Upper lobe of left lung (tissue), 6 donors: ENCODE results near the gene RASSF5. TPM values are rescaled to one million over a fixed set of nuclear protein-coding genes. Genes with fewer than 3 reads are reported as not detected.
A peak's percentile ranks its signal among the peaks of the same experiment; 100 is the strongest.

Source experiments
- ATAC-seq, 2 donors: fragments of 200-7000 bp; cut with Tn5 transposase; one replicate each; pipeline ENCODE4 v1.9.1; 2022; ENCODE audit warnings: mild to moderate bottlenecking in 2 of 2, moderate library complexity in 2 of 2; ENCODE audit not compliant: low FRiP score in 2 of 2
- DNase-seq, 2 donors: peaks; one replicate each; pipeline ENCODE4 v3.0.0-alpha.2; 2019 to 2020
- H3K27ac ChIP-seq, 4 donors: fragments of 200-600 bp; sonication (generic); one replicate each; pipeline ENCODE4 v1.5.1; 2016 to 2019
- H3K27me3 ChIP-seq, 4 donors: fragments of 200-600 bp; sonication (generic); one replicate each; pipeline ENCODE4 v1.5.1; 2017 to 2019
- H3K36me3 ChIP-seq, 4 donors: fragments of 200-600 bp; sonication (generic); one replicate each; pipeline ENCODE4 v1.5.1; 2016 to 2019
- H3K4me1 ChIP-seq, 4 donors: fragments of 200-600 bp; sonication (generic); one replicate each; pipeline ENCODE4 v1.5.1; 2018 to 2019
- H3K4me3 ChIP-seq, 4 donors: fragments of 200-600 bp; sonication (generic); one replicate each; pipeline ENCODE4 v1.5.1; 2017 to 2019; ENCODE audit warnings: mild to moderate bottlenecking in 2 of 4, moderate library complexity in 1 of 4
- H3K9me3 ChIP-seq, 4 donors: fragments of 200-600 bp; sonication (generic); one replicate each; pipeline ENCODE4 v1.5.1; 2018 to 2019
- EP300 ChIP-seq, 4 donors: sonication (generic); formaldehyde crosslinking; IDR thresholded peaks; one replicate each; pipeline ENCODE4 v1.5.1; 2017; ENCODE audit warnings: antibody characterized with exemption in 4 of 4, control low read depth in 2 of 4
- POLR2A ChIP-seq, 4 donors: fragments of 450-650 bp; IDR thresholded peaks; one replicate each; pipeline ENCODE4 v1.5.1; 2016 to 2017; ENCODE audit warnings: antibody characterized with exemption in 4 of 4, mild to moderate bottlenecking in 2 of 4
- POLR2AphosphoS5 ChIP-seq, 2 donors: sonication (generic); formaldehyde crosslinking; IDR thresholded peaks; one replicate each; pipeline ENCODE4 v1.5.1; 2017; ENCODE audit warnings: antibody characterized with exemption in 2 of 2
- WGBS, 2 donors: methylation state at CpG; one replicate each; pipeline ENCODE4 v1.1.5; 2017 to 2018; 5-methylcytosine and 5-hydroxymethylcytosine counted together
- total RNA-seq, 6 donors: library from RNA; depleted of rRNA in 4 of 6; stranded (reverse); fragments of >200 nt in 4 of 6; gene quantifications; one replicate each; pipeline versions ENCODE4 v1.1.0 to v1.2.1, GENCODE V29; 2016 to 2021
- TF ChIP-seq, protein P1 (sequence below), 6 experiments: fragments of 450-650 bp in 4 of 6; fragments of 200-600 bp in 2 of 6; sonication (generic) in 2 of 6; IDR thresholded peaks; one replicate each; pipeline ENCODE4 v1.5.1; 2016 to 2019; ENCODE audit warnings: antibody characterized with exemption in 6 of 6
- donor health status: DM: no; HTN: no; CAD: no; lungs with moderate emphysema.
- donor health status: DM: no; HTN: yes; CAD: no; lungs with severe emphysema.

The RASSF5 gene, protein sequence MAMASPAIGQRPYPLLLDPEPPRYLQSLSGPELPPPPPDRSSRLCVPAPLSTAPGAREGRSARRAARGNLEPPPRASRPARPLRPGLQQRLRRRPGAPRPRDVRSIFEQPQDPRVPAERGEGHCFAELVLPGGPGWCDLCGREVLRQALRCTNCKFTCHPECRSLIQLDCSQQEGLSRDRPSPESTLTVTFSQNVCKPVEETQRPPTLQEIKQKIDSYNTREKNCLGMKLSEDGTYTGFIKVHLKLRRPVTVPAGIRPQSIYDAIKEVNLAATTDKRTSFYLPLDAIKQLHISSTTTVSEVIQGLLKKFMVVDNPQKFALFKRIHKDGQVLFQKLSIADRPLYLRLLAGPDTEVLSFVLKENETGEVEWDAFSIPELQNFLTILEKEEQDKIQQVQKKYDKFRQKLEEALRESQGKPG
- 10 to 100 TPM; 47.2 to 61.1 (median 54.9) TPM for total RNA-seq

DNA sequence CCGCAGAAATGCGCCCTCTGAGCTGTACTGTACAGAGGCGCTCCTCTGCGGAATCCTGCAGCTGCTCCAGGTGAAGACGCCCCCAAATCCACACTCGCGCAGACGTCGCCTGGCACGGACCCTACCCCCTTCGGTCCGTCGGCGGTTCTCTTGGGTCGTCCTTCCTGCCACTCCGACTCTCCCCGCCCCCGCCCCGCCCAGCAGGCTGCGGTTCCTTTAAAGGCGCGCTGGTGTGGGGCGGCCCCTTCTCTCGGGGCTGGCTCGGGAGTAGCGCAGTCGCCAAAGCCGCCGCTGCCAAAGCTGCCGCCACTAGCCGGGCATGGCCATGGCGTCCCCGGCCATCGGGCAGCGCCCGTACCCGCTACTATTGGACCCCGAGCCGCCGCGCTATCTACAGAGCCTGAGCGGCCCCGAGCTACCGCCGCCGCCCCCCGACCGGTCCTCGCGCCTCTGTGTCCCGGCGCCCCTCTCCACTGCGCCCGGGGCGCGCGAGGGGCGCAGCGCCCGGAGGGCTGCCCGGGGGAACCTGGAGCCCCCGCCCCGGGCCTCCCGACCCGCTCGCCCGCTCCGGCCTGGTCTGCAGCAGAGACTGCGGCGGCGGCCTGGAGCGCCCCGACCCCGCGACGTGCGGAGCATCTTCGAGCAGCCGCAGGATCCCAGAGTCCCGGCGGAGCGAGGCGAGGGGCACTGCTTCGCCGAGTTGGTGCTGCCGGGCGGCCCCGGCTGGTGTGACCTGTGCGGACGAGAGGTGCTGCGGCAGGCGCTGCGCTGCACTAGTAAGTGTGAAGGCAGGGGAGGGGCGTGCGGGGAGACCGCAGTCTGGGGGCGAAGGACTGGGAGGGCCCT, at the start of gene RASSF5:
Gene RASSF5, plus strand, starts transcription at position 248 of the 846 bp plus-strand sequence. Its CDS starts 72 bp downstream, at position 320.
- Histone ChIP-seq H3K4me1 (peaks cover 66 to 70% (median 67%) of the 10 kb centered on the region in 4 donors), H3K36me3 (no peaks in the 10 kb centered on the region), H3K27ac (peak within 1 kb of the TSS; percentile 65 to 84 (median 80)), H3K4me3 (peak within 1 kb of the TSS; percentile 55 to 82 (median 80)), H3K9me3 (no peaks in the 10 kb centered on the region), H3K27me3 (peaks cover 0 to 12% (median 4%) of the 10 kb centered on the region in 4 donors)
- WGBS, 2 donors, result 2% methylated on average over 36 to 58 of the region's 97 CpGs
- peak; percentile 87 for ATAC-seq
- TF ChIP-seq EP300 (IDR thresholded peaks at IDR 0.05) (peak in 1 of 4 donors; percentile 22), POLR2AphosphoS5 (IDR thresholded peaks at IDR 0.05) (peak; percentile 72 to 97), POLR2A (IDR thresholded peaks at IDR 0.05) (peak in 3 of 4 donors; percentile 47 to 91 (median 88))
- TF ChIP-seq, protein P1, sequence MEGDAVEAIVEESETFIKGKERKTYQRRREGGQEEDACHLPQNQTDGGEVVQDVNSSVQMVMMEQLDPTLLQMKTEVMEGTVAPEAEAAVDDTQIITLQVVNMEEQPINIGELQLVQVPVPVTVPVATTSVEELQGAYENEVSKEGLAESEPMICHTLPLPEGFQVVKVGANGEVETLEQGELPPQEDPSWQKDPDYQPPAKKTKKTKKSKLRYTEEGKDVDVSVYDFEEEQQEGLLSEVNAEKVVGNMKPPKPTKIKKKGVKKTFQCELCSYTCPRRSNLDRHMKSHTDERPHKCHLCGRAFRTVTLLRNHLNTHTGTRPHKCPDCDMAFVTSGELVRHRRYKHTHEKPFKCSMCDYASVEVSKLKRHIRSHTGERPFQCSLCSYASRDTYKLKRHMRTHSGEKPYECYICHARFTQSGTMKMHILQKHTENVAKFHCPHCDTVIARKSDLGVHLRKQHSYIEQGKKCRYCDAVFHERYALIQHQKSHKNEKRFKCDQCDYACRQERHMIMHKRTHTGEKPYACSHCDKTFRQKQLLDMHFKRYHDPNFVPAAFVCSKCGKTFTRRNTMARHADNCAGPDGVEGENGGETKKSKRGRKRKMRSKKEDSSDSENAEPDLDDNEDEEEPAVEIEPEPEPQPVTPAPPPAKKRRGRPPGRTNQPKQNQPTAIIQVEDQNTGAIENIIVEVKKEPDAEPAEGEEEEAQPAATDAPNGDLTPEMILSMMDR (IDR thresholded peaks at IDR 0.05), result no peak
- DNase-seq, result peak; percentile 90 to 98

DNA sequence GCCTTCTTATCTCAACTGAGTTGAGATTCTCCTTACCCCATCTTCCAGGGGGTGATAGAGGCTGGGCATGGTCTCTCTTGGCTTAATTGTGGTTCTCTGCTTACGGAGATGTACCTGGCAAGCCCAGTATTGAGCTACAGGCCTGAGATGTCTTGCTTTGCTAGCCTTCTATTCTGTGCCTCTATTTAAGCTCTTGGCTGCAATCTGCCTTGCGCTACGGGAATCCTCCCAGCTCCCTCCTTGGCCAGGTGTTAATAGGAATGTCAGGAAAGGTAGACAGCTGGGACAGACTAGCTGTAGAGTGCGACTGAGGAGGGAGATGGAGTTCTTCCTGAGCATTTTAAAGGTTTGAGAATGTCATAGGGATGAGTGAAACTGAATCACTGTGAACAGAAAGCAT, 47.6 kb upstream of the RASSF5 start:
- H3K27ac ChIP-seq, result no peak overlapping the region
- DNase-seq (no peak), ATAC-seq (no peak)
- 95 to 100% methylated on average over 4 of the region's 4 CpGs for WGBS, 2 donors
- H3K9me3 ChIP-seq, result no peaks in the 10 kb centered on the region
- H3K36me3 ChIP-seq, result peaks cover 0 to 36% (median 22%) of the 10 kb centered on the region in 4 donors
- H3K27me3 ChIP-seq, result no peaks in the 10 kb centered on the region
- TF ChIP-seq, protein P1 (IDR thresholded peaks at IDR 0.05), result no peak
- TF ChIP-seq EP300 (IDR thresholded peaks at IDR 0.05), result no peak
- no peak for TF ChIP-seq POLR2AphosphoS5 (IDR thresholded peaks at IDR 0.05)
- no peak for TF ChIP-seq POLR2A (IDR thresholded peaks at IDR 0.05)
- H3K4me3 ChIP-seq, result no peak overlapping the region
- H3K4me1 ChIP-seq, result peaks cover 14 to 28% (median 15%) of the 10 kb centered on the region in 4 donors

DNA sequence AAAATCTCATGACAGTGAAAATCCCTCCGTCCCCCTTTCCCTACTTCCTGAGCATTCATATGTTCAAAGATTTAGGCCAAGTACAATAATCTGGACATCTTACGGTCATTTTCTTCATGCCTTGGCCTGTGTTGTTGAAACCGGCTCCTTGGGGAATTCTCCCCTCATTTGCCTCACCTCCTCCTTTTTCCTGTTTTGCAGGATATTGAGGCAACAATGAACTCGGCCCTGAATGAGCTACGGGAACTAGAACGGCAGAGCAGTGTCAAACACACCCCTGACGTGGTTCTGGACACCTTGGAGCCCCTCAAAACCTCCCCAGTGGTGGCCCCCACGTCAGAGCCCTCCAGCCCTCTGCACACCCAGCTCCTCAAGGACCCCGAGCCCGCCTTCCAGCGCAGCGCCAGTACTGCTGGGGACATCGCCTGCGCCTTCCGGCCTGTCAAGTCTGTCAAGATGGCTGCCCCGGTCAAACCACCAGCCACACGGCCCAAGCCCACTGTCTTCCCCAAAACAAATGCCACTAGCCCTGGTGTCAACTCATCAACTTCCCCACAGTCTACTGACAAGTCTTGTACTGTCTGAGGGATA, 46.4 kb upstream of the RASSF5 start:
- TF ChIP-seq, protein P1 (IDR thresholded peaks at IDR 0.05), result no peak
- no peak for TF ChIP-seq POLR2A (IDR thresholded peaks at IDR 0.05)
- TF ChIP-seq EP300 (IDR thresholded peaks at IDR 0.05), result no peak
- no peak for TF ChIP-seq POLR2AphosphoS5 (IDR thresholded peaks at IDR 0.05)
- H3K27ac ChIP-seq, result no peak overlapping the region

DNA sequence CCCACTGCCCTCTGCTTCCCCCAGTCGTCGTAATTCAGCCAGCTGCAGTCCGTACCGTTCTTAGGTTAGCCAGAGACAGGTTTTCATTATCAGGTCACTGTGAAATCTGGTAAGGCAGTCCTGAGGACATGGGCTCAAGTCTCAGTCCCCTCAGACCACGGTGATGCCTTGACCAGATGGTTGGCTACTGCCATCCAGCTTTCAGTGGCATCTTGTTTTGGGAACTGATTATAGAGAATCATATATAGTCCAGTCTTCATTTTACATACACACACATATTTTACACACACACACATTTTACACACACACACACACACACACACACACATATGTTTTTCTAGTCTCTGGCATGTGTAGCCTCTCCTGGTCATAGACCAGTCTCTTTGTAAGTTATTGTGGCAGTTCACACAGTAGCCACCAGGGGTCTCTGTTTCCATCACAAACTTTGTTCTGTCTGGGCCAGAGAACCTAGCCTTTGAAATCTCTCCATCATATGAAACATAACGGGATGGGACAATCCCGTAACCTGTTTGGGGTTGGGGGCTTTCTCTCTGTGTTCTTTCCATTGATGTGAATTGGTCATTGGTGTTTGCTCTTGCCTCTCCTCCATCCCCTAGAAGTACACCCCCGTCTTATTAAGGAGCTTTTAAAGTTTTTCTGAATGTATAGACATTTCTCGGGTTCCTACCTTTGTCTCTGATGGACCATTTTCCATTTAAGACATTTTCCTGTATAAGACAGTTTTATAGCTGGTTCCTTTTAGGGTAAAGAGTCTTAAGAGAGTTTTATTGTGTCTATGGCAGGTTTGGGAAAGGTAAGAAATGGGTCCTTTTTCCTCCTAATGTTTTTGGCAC, 45.5 kb upstream of the RASSF5 start:
- Histone ChIP-seq H3K27ac (no peak overlapping the region), H3K4me1 (peaks cover 10 to 14% (median 11%) of the 10 kb centered on the region in 4 donors), H3K27me3 (no peaks in the 10 kb centered on the region), H3K9me3 (no peaks in the 10 kb centered on the region), H3K4me3 (no peak overlapping the region), H3K36me3 (peaks cover 0 to 21% (median 10%) of the 10 kb centered on the region in 4 donors)
- ATAC-seq (peak; percentile 80), DNase-seq (peak in 1 of 2 donors; percentile 62)
- WGBS, 2 donors, result 70 to 77% methylated on average over 9 of the region's 9 CpGs
- TF ChIP-seq, protein P1 (IDR thresholded peaks at IDR 0.05), result peak; percentile 76 to 86 (median 82)
- no peak for TF ChIP-seq POLR2A (IDR thresholded peaks at IDR 0.05)

More for the DNA sequence above, 46.4 kb upstream of the RASSF5 start:
- Histone ChIP-seq H3K4me3 (no peak overlapping the region), H3K4me1 (peaks cover 14 to 22% (median 15%) of the 10 kb centered on the region in 4 donors), H3K27me3 (no peaks in the 10 kb centered on the region), H3K9me3 (no peaks in the 10 kb centered on the region), H3K36me3 (peaks cover 0 to 24% (median 12%) of the 10 kb centered on the region in 4 donors)
- 72 to 79% methylated on average over 10 to 17 of the region's 17 CpGs for WGBS, 2 donors
- ATAC-seq, result no peak
- DNase-seq, result no peak
